Sigmoid colon (tissue), 7 donors: ENCODE data around the gene LGALS9C. TPM values are rescaled to one million over a fixed set of nuclear protein-coding genes. Genes with fewer than 3 reads are reported as not detected.
"Not testable (repeated sequence)": the region's sequence is repeated elsewhere in the genome, so short reads cannot be mapped to it uniquely, and the experiment has no call there.

Experiments used
- DNase-seq: peaks from one replicate; pipeline ENCODE4 v3.0.0-alpha.2; 2019
- H3K27ac ChIP-seq, 4 donors: fragments of 200-600 bp; sonication (generic); one replicate each; pipeline ENCODE4 v1.5.1; 2016 to 2019; ENCODE audit warnings: mild to moderate bottlenecking in 1 of 4
- H3K27me3 ChIP-seq, 3 donors: fragments of 200-600 bp; sonication (generic); one replicate each; pipeline ENCODE4 v1.5.1; 2019; ENCODE audit warnings: mild to moderate bottlenecking in 1 of 3
- H3K36me3 ChIP-seq, 4 donors: fragments of 200-600 bp; sonication (generic); one replicate each; pipeline ENCODE4 v1.5.1; 2016 to 2019
- H3K4me1 ChIP-seq, 4 donors: fragments of 200-600 bp; sonication (generic); one replicate each; pipeline ENCODE4 v1.5.1; 2017 to 2019
- H3K4me3 ChIP-seq, 4 donors: fragments of 200-600 bp; sonication (generic); one replicate each; pipeline ENCODE4 v1.5.1; 2017 to 2019; ENCODE audit warnings: mild to moderate bottlenecking in 2 of 4, moderate library complexity in 1 of 4
- H3K9me3 ChIP-seq, 4 donors: fragments of 200-600 bp in 3 of 4; sonication (generic) in 3 of 4; one replicate each; pipeline versions ENCODE4 v1.5.1 to v1.6.1; 2013 to 2019
- WGBS, 2 donors: extraction: QIAGEN DNeasy Blood & Tissue Kit; methylation state at CpG; one replicate each; pipeline ENCODE4 v1.1.7; 2013; 5-methylcytosine and 5-hydroxymethylcytosine counted together
- intact Hi-C: fragments of 100-400 bp; cut with DNase I; formaldehyde crosslinking; loops from one replicate; pipeline ENCODE4 v1.15.1; 2023
- polyA plus RNA-seq, 3 donors: library from polyadenylated mRNA; stranded (reverse); fragments of 200-250 nt; gene quantifications; one replicate each; pipeline ENCODE4 v1.2.3, GENCODE V29; 2013
- total RNA-seq, 4 donors: library from RNA; depleted of rRNA; stranded (reverse); fragments of >200 nt; gene quantifications; one replicate each; pipeline ENCODE4 v1.1.0, GENCODE V29; 2016
- donor health status: healthy with polysubstance abuse.
- donor health status: Bipolar disorder and iron deficiency.
- donor health status: healthy.

The LGALS9C gene
- total RNA-seq (under 1 TPM in 1 of 4 donors, not detected in 3; 0.83 TPM), polyA plus RNA-seq (100 to 1,000 TPM in 1 of 3 donors, 10 to 100 TPM in 2; 29.6 to 105 (median 38.6) TPM)

DNA sequence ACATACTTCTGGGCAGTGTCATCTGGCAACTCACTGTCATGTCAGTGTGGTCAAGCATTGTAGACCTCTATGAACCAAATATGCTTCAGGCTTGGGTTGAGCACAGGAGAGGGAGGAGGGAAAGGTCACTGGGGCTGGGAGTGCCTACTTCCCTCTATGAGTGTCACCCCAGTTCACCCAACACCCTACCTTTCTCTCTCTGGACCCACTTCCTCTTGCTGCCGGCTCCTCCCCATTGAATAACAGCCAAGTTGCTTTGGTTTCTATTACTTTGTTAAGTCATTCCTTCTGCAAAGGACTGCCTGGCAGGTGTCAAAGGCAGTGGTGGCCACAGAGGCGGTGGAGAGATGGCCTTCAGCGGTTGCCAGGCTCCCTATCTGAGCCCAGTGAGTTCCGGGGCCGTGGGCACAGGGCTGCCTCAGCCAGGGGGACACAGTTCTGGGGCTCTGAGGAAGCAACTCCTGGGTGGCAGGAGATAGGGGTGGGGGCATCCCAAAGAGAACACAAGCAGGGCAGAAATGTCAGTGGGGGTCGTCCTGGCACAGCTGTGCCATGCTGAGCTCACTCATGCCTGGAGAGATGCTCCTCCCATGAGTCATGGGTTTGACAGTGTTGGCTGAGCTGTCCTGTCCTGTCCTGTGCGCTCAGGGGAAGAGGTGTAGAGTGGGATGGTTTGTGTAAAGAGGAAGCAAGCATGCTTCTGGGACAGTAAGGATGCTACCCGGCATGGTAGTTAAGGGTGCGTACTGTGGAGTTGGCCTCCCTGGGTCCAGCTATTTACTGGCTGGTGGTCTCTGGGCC is at the start of gene LGALS9C:
LGALS9C (plus strand) TSS at position 282 of the 801 bp plus-strand sequence; CDS start at position 348, 66 bp downstream.
- 18 to 32% methylated on average over 6 of the region's 9 CpGs for WGBS, 2 donors
- DNase-seq, H3K36me3 ChIP-seq, H3K9me3 ChIP-seq, H3K4me3 ChIP-seq, intact Hi-C loops, H3K27ac ChIP-seq, H3K4me1 ChIP-seq, H3K27me3 ChIP-seq: not testable (repeated sequence)

DNA sequence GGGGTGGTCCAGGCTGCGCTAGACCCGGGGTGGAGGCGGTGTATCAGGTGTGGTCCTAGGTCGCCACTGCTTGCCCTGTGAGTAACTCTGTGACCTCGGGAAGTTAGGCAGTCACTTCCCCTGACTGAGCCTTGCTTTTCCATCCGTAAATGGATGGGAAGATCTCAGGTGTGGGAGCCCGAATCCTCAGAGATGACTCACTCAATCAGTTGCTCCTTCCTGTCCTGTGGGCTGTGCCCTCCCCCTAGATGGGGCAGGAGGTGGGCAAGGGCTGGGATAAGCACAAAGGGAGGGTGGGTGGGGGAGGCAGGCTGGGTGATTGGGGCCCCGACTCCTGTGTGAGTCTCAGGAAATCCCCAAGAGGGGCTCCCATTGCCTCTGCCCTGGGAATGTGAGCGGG is 44.4 kb upstream of the LGALS9C start:
- H3K4me3 ChIP-seq, H3K4me1 ChIP-seq, DNase-seq, intact Hi-C loops, H3K9me3 ChIP-seq, H3K27ac ChIP-seq, H3K27me3 ChIP-seq, H3K36me3 ChIP-seq: not testable (repeated sequence)
- WGBS, 2 donors, result no CpG with 5 or more reads among the region's 9 CpGs

GRCh38 chr17:18439465-18439870 is 37.1 kb upstream of the LGALS9C start:
- H3K27ac ChIP-seq, H3K27me3 ChIP-seq, H3K9me3 ChIP-seq, DNase-seq, H3K36me3 ChIP-seq, intact Hi-C loops, H3K4me3 ChIP-seq, H3K4me1 ChIP-seq: not testable (repeated sequence)
- 79 to 83% methylated on average over 4 to 5 of the region's 9 CpGs for WGBS, 2 donors

DNA sequence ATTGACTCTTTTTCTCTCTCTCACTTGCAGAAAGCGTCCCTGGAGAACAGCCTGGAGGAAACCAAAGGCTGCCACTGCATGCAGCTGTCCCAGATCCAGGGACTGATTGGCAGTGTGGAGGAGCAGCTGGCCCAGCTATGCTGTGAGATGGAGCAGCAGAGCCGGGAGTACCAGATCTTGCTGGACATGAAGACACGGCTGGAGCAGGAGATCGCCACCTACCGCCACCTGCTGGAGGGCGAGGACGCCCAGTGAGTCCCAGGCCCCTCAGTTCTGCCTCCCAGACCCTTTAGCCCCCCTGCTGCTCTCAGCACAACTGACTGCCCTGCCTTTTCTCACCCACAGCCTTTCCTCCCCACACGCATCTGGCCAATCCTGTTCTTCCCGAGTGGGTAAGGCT is 34.5 kb upstream of the LGALS9C start:
- 2 to 6% methylated on average over 6 of the region's 9 CpGs for WGBS, 2 donors

DNA sequence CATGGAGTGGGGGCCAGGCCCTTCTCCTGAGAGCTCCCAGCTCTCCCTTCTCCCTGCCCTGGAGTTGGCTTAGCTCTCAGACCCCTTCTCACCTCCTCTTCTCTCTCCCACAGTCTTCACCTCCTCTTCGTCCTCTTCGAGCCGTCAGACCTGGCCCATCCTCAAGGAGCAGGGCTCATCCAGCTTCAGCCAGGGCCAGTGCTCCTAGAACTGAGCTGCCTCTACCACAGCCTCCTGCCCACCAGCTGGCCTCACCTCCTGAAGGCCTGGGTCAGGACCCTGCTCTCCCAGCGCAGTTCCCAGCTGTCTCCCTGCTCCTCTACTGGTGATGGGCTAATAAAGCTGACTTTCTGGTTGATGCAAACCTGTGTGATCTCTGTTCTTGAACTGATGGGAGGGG is 34.1 kb upstream of the LGALS9C start:
- H3K27me3 ChIP-seq, H3K27ac ChIP-seq, intact Hi-C loops, H3K9me3 ChIP-seq, H3K4me3 ChIP-seq, H3K36me3 ChIP-seq, H3K4me1 ChIP-seq, DNase-seq: not testable (repeated sequence)
- 74 to 82% methylated on average over 1 of the region's 4 CpGs for WGBS, 2 donors

More for the DNA sequence above, 34.5 kb upstream of the LGALS9C start:
- intact Hi-C loops, H3K27ac ChIP-seq, H3K4me1 ChIP-seq, H3K36me3 ChIP-seq, H3K4me3 ChIP-seq, H3K9me3 ChIP-seq, H3K27me3 ChIP-seq: not testable (repeated sequence)
- peak; percentile 76 for DNase-seq

- H3K9me3 ChIP-seq, intact Hi-C loops: not testable (repeated sequence)
These were observed 28.9 kb upstream of the LGALS9C start for GRCh38 chr17:18447476-18448205.

GRCh38 chr17:18448311-18448710 is 28.3 kb upstream of the LGALS9C start:
- DNase-seq, H3K27me3 ChIP-seq, H3K36me3 ChIP-seq, H3K27ac ChIP-seq, intact Hi-C loops, H3K9me3 ChIP-seq, H3K4me1 ChIP-seq, H3K4me3 ChIP-seq: not testable (repeated sequence)
- no CpG with 5 or more reads among the region's 2 CpGs for WGBS, 2 donors

More at GRCh38 chr17:18447476-18448205, 28.9 kb upstream of the LGALS9C start:
- not testable (repeated sequence) for H3K36me3 ChIP-seq, DNase-seq, H3K27me3 ChIP-seq, H3K27ac ChIP-seq, H3K4me1 ChIP-seq, H3K4me3 ChIP-seq
- 82 to 91% methylated on average over 7 to 8 of the region's 9 CpGs for WGBS, 2 donors

- H3K27ac ChIP-seq, intact Hi-C loops, H3K27me3 ChIP-seq, H3K4me1 ChIP-seq, H3K4me3 ChIP-seq, H3K9me3 ChIP-seq, DNase-seq, H3K36me3 ChIP-seq: not testable (repeated sequence)
- WGBS, 2 donors, result 90 to 95% methylated on average over 5 to 6 of the region's 7 CpGs
These were observed 26.8 kb upstream of the LGALS9C start for GRCh38 chr17:18449833-18450232.

DNA sequence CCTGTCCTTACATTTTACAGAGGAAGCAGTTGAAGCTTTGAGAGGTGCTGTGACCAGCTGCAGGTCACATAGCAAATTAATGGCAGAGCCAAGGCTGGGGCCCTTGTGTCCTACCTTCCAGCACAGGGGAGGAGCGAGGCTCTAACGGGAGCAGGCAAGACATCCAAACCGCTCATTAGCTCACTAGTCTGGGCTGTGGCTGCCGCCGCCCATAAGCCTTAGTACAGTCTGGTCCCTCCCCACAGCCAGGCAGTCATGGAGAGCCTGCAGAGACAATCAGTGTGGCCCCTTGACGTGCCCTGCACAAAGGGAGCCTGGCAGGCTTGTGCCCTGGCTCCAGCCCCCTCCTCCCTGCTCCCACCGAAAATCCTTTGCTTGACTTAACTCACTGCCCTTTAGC is 25.6 kb upstream of the LGALS9C start:
- H3K4me1 ChIP-seq, DNase-seq, H3K27ac ChIP-seq, H3K27me3 ChIP-seq, intact Hi-C loops, H3K36me3 ChIP-seq, H3K4me3 ChIP-seq, H3K9me3 ChIP-seq: not testable (repeated sequence)
- WGBS, 2 donors, result 74 to 87% methylated on average over 5 to 6 of the region's 7 CpGs

- H3K27me3 ChIP-seq, H3K4me1 ChIP-seq, intact Hi-C loops, H3K4me3 ChIP-seq, H3K36me3 ChIP-seq, H3K9me3 ChIP-seq, DNase-seq, H3K27ac ChIP-seq: not testable (repeated sequence)
- WGBS, 2 donors, result 43 to 64% methylated on average over 5 of the region's 5 CpGs
These were observed 24.6 kb upstream of the LGALS9C start for GRCh38 chr17:18451969-18452368.

DNA sequence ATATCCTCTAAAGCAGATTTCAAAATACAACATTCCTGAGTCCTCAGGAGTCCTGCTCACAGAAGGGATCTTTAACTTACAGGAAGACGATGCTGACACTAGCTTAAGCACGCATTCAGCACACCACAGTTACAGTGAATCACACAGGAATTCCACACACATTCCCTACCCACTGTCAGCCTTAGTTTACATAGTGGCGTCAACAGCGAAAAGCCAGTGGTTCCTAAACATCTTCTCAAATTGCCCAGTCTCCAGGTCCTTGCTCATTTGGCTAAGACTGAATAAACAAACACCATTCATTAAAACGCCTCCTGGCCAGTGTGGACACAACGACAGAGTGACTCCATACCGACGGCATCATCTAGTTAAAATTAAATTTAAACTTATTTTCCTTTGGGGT is 17.6 kb upstream of the LGALS9C start:
- H3K27ac ChIP-seq, DNase-seq, H3K4me3 ChIP-seq, H3K4me1 ChIP-seq, H3K9me3 ChIP-seq, H3K36me3 ChIP-seq, H3K27me3 ChIP-seq, intact Hi-C loops: not testable (repeated sequence)
- WGBS, 2 donors, result 65 to 77% methylated on average over 8 of the region's 8 CpGs

- WGBS, 2 donors, result 90 to 95% methylated on average over 9 of the region's 11 CpGs
- intact Hi-C loops, H3K27me3 ChIP-seq, DNase-seq, H3K4me3 ChIP-seq, H3K9me3 ChIP-seq, H3K27ac ChIP-seq, H3K36me3 ChIP-seq, H3K4me1 ChIP-seq: not testable (repeated sequence)
These were observed 12.6 kb upstream of the LGALS9C start for GRCh38 chr17:18463831-18464502.
